Measurements from ENCODE around the gene PCDHB1. TPM values are rescaled to one million over a fixed set of nuclear protein-coding genes. Genes with fewer than 3 reads are reported as not detected.

Gene PCDHB1
- total and polyA plus RNA-seq, 2 experiments from 2014 or later = 0.03 to 0.05 TPM

GRCh38 chr5:141084487-141084989 lies 33.4 kb downstream of the PCDHB1 start:
- Histone ChIP-seq H3K27me3 (ENCODE audit: insufficient read depth) (peaks cover 12% of the 10 kb centered on the region; the same call in 1 of the 2 replicates), H3K9me2 (ENCODE audit: insufficient read depth) (no peaks in the 10 kb centered on the region), H3K79me2 (replicated peaks; ENCODE audit: insufficient read depth) (no peaks in the 10 kb centered on the region), H3K4me1 (ENCODE audit: insufficient read depth) (peaks cover 10% of the 10 kb centered on the region), H3K4me2 (peak overlapping the region; percentile 81), H3F3A (replicated peaks; ENCODE audit: low read depth) (no peaks in the 10 kb centered on the region), H2AFZ (peak overlapping the region; percentile 24), H4K20me1 (replicated peaks; ENCODE audit: insufficient read depth) (no peaks in the 10 kb centered on the region), H3K36me3 (ENCODE audit: insufficient read depth) (no peaks in the 10 kb centered on the region), H3K27ac (ENCODE audit: low read depth) (peak overlapping the region; percentile 56), H3K4me3 (peak overlapping the region; percentile 62)
- DNase-seq (ENCODE audit: low spot score) (peak; percentile 90), ATAC-seq (peak; percentile 99)
- H3K27me3 Mint-ChIP-seq (ENCODE audit: insufficient read depth, low read depth, poor library complexity) = peaks cover 4% of the 10 kb centered on the region
- no peaks in the 10 kb centered on the region; the same call in 2 of the 3 replicates for H3K36me3 Mint-ChIP-seq (ENCODE audit: low read depth)
- peak overlapping the region; percentile 90 for H3K4me3 Mint-ChIP-seq
- peak overlapping the region; percentile 94 for H3K27ac Mint-ChIP-seq
- TF ChIP-seq POLR2AphosphoS5 (IDR thresholded peaks at IDR 0.05; ENCODE audit: low read depth) = peak; percentile 68
- peak; percentile 88 to 91 for TF ChIP-seq CTCF (conservative IDR thresholded peaks at IDR 0.05; ENCODE audit: low read depth in 2 of 2)
- TF ChIP-seq, protein P1, sequence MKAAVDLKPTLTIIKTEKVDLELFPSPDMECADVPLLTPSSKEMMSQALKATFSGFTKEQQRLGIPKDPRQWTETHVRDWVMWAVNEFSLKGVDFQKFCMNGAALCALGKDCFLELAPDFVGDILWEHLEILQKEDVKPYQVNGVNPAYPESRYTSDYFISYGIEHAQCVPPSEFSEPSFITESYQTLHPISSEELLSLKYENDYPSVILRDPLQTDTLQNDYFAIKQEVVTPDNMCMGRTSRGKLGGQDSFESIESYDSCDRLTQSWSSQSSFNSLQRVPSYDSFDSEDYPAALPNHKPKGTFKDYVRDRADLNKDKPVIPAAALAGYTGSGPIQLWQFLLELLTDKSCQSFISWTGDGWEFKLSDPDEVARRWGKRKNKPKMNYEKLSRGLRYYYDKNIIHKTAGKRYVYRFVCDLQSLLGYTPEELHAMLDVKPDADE (IDR thresholded peaks at IDR 0.05) = no peak
- no peaks in the 10 kb centered on the region; the same call in 1 of the 3 replicates for H3K4me1 Mint-ChIP-seq
- H3K9me3 Mint-ChIP-seq = peaks cover 4% of the 10 kb centered on the region; the same call in 2 of the 3 replicates

DNA sequence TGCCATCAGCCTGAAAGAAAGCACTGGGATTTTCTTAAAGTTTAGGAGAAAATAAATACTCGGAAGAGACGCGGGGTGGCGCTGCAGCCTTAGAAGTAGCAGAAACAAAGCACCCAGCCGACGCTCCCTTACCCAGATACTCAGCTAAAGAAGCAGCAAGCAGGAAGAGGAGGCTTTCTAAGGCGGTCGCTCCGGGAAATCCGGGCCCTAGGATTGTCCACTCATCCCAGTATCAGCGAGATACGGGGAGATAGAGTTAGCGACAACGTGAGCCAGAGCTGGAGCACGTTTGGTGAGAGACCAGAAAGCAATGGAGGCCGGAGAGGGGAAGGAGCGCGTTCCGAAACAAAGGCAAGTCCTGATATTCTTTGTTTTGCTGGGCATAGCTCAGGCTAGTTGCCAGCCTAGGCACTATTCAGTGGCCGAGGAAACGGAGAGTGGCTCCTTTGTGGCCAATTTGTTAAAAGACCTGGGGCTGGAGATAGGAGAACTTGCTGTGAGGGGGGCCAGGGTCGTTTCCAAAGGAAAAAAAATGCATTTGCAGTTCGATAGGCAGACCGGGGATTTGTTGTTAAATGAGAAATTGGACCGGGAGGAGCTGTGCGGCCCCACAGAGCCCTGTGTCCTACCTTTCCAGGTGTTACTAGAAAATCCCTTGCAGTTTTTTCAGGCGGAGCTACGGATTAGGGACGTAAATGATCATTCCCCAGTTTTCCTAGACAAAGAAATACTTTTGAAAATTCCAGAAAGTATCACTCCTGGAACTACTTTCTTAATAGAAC lies 43.5 kb downstream of the PCDHB1 start, which contains the start of gene PCDHB2:
Gene PCDHB2, plus strand, starts transcription at position 135 of the 782 bp plus-strand sequence. Its CDS starts 176 bp downstream, at position 311.
- ATAC-seq (peak; percentile 97), DNase-seq (ENCODE audit: low spot score) (peak; percentile 98)
- Histone ChIP-seq H4K20me1 (replicated peaks; ENCODE audit: insufficient read depth) (no peaks in the 10 kb centered on the region; the same call in 1 of the 2 replicates), H3K4me1 (ENCODE audit: insufficient read depth) (no peaks in the 10 kb centered on the region), H3K27me3 (ENCODE audit: insufficient read depth) (no peaks in the 10 kb centered on the region), H3K4me2 (peak within 1 kb of the TSS; percentile 89), H3F3A (replicated peaks; ENCODE audit: low read depth) (no peaks in the 10 kb centered on the region), H3K79me2 (replicated peaks; ENCODE audit: insufficient read depth) (peaks cover 30% of the 10 kb centered on the region), H3K27ac (ENCODE audit: low read depth) (peak within 1 kb of the TSS; percentile 70), H3K36me3 (ENCODE audit: insufficient read depth) (no peaks in the 10 kb centered on the region), H3K9me2 (ENCODE audit: insufficient read depth) (no peaks in the 10 kb centered on the region), H3K4me3 (peak within 1 kb of the TSS; percentile 68), H2AFZ (peak within 1 kb of the TSS; percentile 7)
- Mint-ChIP-seq H3K4me3 (peak within 1 kb of the TSS; percentile 93), H3K9me3 (peaks cover 26% of the 10 kb centered on the region; the same call in 2 of the 3 replicates), H3K27ac (peak within 1 kb of the TSS; percentile 95), H3K36me3 (ENCODE audit: low read depth) (peaks cover 35% of the 10 kb centered on the region), H3K4me1 (peaks cover 8% of the 10 kb centered on the region; the same call in 2 of the 3 replicates), H3K27me3 (ENCODE audit: insufficient read depth, low read depth, poor library complexity) (no peaks in the 10 kb centered on the region)
- TF ChIP-seq NANOG (IDR thresholded peaks at IDR 0.05; ENCODE audit: borderline replicate concordance) (no peak), ZNF114 (CRISPR knock-in tag; IDR thresholded peaks at IDR 0.05) (no peak), STAT1 (IDR thresholded peaks at IDR 0.05; ENCODE audit: unreplicated experiment) (no peak), REST (IDR thresholded peaks at IDR 0.05; ENCODE audit: unreplicated experiment) (no peak), CTCF (conservative IDR thresholded peaks at IDR 0.05; ENCODE audit: low read depth in 2 of 2) (peak; percentile 88 to 89), ZNF331 (CRISPR knock-in tag; IDR thresholded peaks at IDR 0.05; ENCODE audit: low read depth) (no peak)
- TF ChIP-seq, protein P1 (IDR thresholded peaks at IDR 0.05) = peak; percentile 28; the same call in 1 of the 2 replicates
